Epithelial cell of esophagus (primary cell): ENCODE results near the gene CHPF2.

ENCODE experiments used
- DNase-seq: peaks from one replicate; pipeline ENCODE4 v3.0.0; 2010; ENCODE audit warnings: low read depth
- H3K4me3 ChIP-seq: 2 replicates; pipeline ENCODE4 v1.5.1; 2011; ENCODE audit warnings: mild to moderate bottlenecking, low read length, control low read depth
- CTCF ChIP-seq: IDR thresholded peaks from 2 replicates; pipeline ENCODE4 v1.5.1; 2011; ENCODE audit warnings: low read depth, mild to moderate bottlenecking, low read length, control low read depth, inconsistent platforms; ENCODE audit not compliant: insufficient read depth; ENCODE audit errors: missing control alignments

CHPF2 gene

GRCh38 chr7:151252561-151252835 is 20.2 kb downstream of the CHPF2 start:
- no peak for DNase-seq
- peak overlapping the region; percentile 53 for H3K4me3 ChIP-seq
- no peak for TF ChIP-seq CTCF

- no peak for TF ChIP-seq CTCF
- no peak overlapping the region for H3K4me3 ChIP-seq
- no peak for DNase-seq
These were observed 20.9 kb downstream of the CHPF2 start for GRCh38 chr7:151252961-151253711.

GRCh38 chr7:151254316-151254715 is 22.0 kb downstream of the CHPF2 start:
- DNase-seq, result no peak
- no peak for TF ChIP-seq CTCF
- no peak overlapping the region for H3K4me3 ChIP-seq

- no peak overlapping the region for H3K4me3 ChIP-seq
- DNase-seq, result no peak
- TF ChIP-seq CTCF, result no peak
These were observed 22.6 kb downstream of the CHPF2 start for GRCh38 chr7:151254851-151255250.

- no peak overlapping the region for H3K4me3 ChIP-seq
- TF ChIP-seq CTCF, result no peak
- no peak for DNase-seq
These were observed 23.1 kb downstream of the CHPF2 start for GRCh38 chr7:151255390-151255789.

- no peak for TF ChIP-seq CTCF
- no peak for DNase-seq
- H3K4me3 ChIP-seq, result no peak overlapping the region
These were observed 24.2 kb downstream of the CHPF2 start for GRCh38 chr7:151256410-151257045.

- no peak overlapping the region for H3K4me3 ChIP-seq
- TF ChIP-seq CTCF, result no peak
- DNase-seq, result no peak
These were observed 25.7 kb downstream of the CHPF2 start for GRCh38 chr7:151257990-151258389.
